ENCODE data around the gene NKX6-2. TPM values are rescaled to one million over a fixed set of nuclear protein-coding genes. Genes with fewer than 3 reads are reported as not detected.

Gene NKX6-2
- total RNA-seq, 6 experiments from 2014 or later: not detected

DNA sequence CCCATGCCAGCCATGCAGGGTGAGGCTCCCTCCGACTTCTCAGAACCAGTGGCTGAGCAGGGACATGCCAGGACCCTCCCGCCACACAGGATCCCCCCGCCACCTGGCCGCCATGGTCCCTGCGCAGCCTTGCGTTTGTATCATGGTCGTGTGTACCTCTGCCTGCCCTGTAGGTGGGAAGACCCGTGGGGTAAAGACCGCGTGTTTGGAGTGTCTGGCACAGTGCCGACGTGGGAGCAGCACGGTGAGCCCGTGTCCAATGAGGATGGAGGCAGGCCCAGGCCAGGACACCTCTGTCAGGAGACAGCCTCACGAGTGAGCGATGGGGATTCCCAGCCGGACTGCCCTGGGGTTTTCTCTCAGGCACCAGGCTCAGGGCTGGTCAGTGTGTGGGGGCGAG is 31.9 kb downstream of the NKX6-2 start:
- no peak overlapping the region for H3K27ac Mint-ChIP-seq
- DNase-seq: no peak

GRCh38 chr10:132753596-132753995 is 32.4 kb downstream of the NKX6-2 start:
- no peak for TF ChIP-seq CTCF (IDR thresholded peaks at IDR 0.05)
- H3K27ac Mint-ChIP-seq: no peak overlapping the region
- peaks cover 44% of the 10 kb centered on the region for H3K36me3 Mint-ChIP-seq (ENCODE audit: low read depth)
- peaks cover 6% of the 10 kb centered on the region for H3K9me3 Mint-ChIP-seq
- no peak for DNase-seq
- no peaks in the 10 kb centered on the region for H3K4me1 Mint-ChIP-seq (ENCODE audit: low read depth)
- no peak overlapping the region for H3K4me3 Mint-ChIP-seq
- H3K27me3 Mint-ChIP-seq (ENCODE audit: insufficient read depth): peaks cover 7% of the 10 kb centered on the region; the same call in 1 of the 2 replicates

More for the DNA sequence above, 31.9 kb downstream of the NKX6-2 start:
- Mint-ChIP-seq H3K27me3 (ENCODE audit: insufficient read depth) (peaks cover 7% of the 10 kb centered on the region; the same call in 1 of the 2 replicates), H3K4me3 (no peak overlapping the region), H3K4me1 (ENCODE audit: low read depth) (no peaks in the 10 kb centered on the region), H3K9me3 (peaks cover 6% of the 10 kb centered on the region), H3K36me3 (ENCODE audit: low read depth) (peaks cover 44% of the 10 kb centered on the region)
- no peak for TF ChIP-seq CTCF (IDR thresholded peaks at IDR 0.05)

DNA sequence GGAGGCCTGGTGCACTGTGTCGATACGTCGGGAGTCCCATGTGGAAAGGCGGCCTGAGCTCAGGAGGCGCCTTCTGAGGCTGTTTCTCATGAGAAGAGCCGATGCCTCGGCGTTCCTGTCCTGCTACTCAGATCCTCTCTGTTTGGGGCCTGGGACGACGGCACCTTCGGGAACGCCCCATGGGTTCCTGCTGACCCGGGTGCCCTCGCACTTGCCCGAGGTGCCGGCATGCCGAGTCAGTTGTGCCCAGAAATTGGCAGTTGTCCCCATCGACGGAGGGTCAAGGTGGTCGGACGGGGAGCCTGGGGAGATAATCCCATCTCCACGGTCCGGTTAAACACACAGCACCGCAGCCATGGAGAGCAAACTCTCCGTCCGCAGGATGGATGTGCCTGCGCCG is 33.0 kb downstream of the NKX6-2 start:
- TF ChIP-seq CTCF (IDR thresholded peaks at IDR 0.05): no peak
- peaks cover 7% of the 10 kb centered on the region; the same call in 1 of the 2 replicates for H3K27me3 Mint-ChIP-seq (ENCODE audit: insufficient read depth)

DNA sequence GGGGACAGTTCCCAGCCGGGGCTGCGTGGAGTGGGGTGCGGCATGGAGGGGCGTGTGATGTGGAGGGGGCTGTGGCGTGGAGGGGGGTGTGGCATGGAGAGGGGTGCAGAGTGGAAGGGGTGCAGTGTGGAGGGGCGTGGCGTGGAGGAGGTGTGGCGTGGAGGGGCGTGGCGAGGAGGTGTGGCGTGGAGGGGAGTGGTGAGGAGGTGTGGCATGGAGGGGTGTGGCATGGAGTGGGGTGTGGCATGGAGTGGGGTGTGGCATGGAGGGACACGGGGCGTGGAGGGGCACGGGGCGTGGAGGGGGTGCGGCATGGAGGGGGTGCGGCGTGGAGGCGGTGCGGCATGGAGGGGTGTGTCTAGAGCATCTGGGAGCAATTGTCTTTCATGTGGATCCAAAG is 33.6 kb downstream of the NKX6-2 start:
- Mint-ChIP-seq H3K27ac (no peak overlapping the region), H3K4me3 (no peak overlapping the region), H3K27me3 (ENCODE audit: insufficient read depth) (peaks cover 7% of the 10 kb centered on the region; the same call in 1 of the 2 replicates), H3K36me3 (ENCODE audit: low read depth) (peaks cover 43% of the 10 kb centered on the region), H3K4me1 (ENCODE audit: low read depth) (no peaks in the 10 kb centered on the region), H3K9me3 (peaks cover 6% of the 10 kb centered on the region)
- DNase-seq: no peak
- TF ChIP-seq CTCF (IDR thresholded peaks at IDR 0.05): no peak

More for the DNA sequence above, 33.0 kb downstream of the NKX6-2 start:
- Mint-ChIP-seq H3K4me1 (ENCODE audit: low read depth) (no peaks in the 10 kb centered on the region), H3K36me3 (ENCODE audit: low read depth) (peaks cover 44% of the 10 kb centered on the region), H3K27ac (no peak overlapping the region), H3K4me3 (no peak overlapping the region), H3K9me3 (peaks cover 6% of the 10 kb centered on the region)
- DNase-seq: no peak

- H3K27me3 Mint-ChIP-seq (ENCODE audit: insufficient read depth): peaks cover 7% of the 10 kb centered on the region
- no peak overlapping the region for H3K4me3 Mint-ChIP-seq
- H3K4me1 Mint-ChIP-seq (ENCODE audit: low read depth): no peaks in the 10 kb centered on the region
- H3K36me3 Mint-ChIP-seq (ENCODE audit: low read depth): peaks cover 32% of the 10 kb centered on the region
- no peak overlapping the region for H3K27ac Mint-ChIP-seq
- H3K9me3 Mint-ChIP-seq: peaks cover 6% of the 10 kb centered on the region
- no peak for TF ChIP-seq CTCF (IDR thresholded peaks at IDR 0.05)
- DNase-seq: no peak
These were observed 35.0 kb downstream of the NKX6-2 start for GRCh38 chr10:132750936-132751335.

DNA sequence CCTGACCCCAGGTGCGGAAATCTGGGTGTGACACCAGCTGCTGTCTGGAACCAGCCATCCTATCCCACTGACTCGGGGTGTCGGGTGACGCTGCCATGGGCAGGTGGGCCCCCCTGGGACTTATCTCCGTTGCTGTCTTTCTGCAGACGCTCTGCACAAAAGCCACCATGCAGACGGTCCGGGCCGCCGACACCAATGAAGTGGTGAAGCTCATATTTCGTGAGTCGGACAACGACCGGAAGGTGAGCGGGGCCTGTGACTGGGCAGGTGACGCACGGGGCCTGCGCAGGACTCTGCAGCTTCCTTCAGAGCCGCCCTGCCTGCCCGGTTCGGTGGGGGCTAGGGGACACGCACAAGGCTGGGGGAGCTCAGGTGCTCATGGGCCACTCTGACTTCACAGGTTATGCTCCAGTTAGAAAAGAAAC is 36.6 kb downstream of the NKX6-2 start:
- Mint-ChIP-seq H3K4me3 (no peak overlapping the region), H3K36me3 (ENCODE audit: low read depth) (peaks cover 17% of the 10 kb centered on the region), H3K27ac (no peak overlapping the region), H3K9me3 (no peaks in the 10 kb centered on the region), H3K27me3 (ENCODE audit: insufficient read depth) (no peaks in the 10 kb centered on the region; the same call in 1 of the 2 replicates), H3K4me1 (ENCODE audit: low read depth) (no peaks in the 10 kb centered on the region)
- DNase-seq: no peak
- TF ChIP-seq CTCF (IDR thresholded peaks at IDR 0.05): no peak

Data from HFFc6 (cell line).